ENCODE results near the gene PSPN. TPM values are rescaled to one million over a fixed set of nuclear protein-coding genes. Genes with fewer than 3 reads are reported as not detected.
A peak's percentile ranks its signal among the peaks of the same experiment; 100 is the strongest.
"Not testable (repeated sequence)": the region's sequence is repeated elsewhere in the genome, so short reads cannot be mapped to it uniquely, and the experiment has no call there.

PSPN gene
- total RNA-seq, 6 experiments from 2014 or later, result 0.55 to 1.9 (median 1.0) TPM

GRCh38 chr19:6359568-6360341, 16.0 kb downstream of the PSPN start:
- H3K27me3 ChIP-seq, result no peaks in the 10 kb centered on the region
- intact Hi-C loops (cut with DNase I), result no loop called here
- H3K4me3 ChIP-seq, result no peak overlapping the region
- WGBS (ENCODE audit: insufficient coverage, low coverage, low lambda C conversion rate, missing lambda C conversion rate), result 73% methylated on average over 5 of the region's 5 CpGs
- TF ChIP-seq POLR2A (IDR thresholded peaks at IDR 0.05), result no peak
- TF ChIP-seq, protein P1, sequence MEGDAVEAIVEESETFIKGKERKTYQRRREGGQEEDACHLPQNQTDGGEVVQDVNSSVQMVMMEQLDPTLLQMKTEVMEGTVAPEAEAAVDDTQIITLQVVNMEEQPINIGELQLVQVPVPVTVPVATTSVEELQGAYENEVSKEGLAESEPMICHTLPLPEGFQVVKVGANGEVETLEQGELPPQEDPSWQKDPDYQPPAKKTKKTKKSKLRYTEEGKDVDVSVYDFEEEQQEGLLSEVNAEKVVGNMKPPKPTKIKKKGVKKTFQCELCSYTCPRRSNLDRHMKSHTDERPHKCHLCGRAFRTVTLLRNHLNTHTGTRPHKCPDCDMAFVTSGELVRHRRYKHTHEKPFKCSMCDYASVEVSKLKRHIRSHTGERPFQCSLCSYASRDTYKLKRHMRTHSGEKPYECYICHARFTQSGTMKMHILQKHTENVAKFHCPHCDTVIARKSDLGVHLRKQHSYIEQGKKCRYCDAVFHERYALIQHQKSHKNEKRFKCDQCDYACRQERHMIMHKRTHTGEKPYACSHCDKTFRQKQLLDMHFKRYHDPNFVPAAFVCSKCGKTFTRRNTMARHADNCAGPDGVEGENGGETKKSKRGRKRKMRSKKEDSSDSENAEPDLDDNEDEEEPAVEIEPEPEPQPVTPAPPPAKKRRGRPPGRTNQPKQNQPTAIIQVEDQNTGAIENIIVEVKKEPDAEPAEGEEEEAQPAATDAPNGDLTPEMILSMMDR (IDR thresholded peaks at IDR 0.05), result no peak
- no peak overlapping the region for H3K27ac ChIP-seq
- peaks cover 0 to 8% (median 3%) of the 10 kb centered on the region in 4 donors for H3K4me1 ChIP-seq
- DNase-seq, result peak in 1 of 3 donors; percentile 22
- H3K36me3 ChIP-seq, result peaks cover 0 to 5% (median 0%) of the 10 kb centered on the region in 4 donors
- no peak for ATAC-seq
- H3K9me3 ChIP-seq, result no peaks in the 10 kb centered on the region

- intact Hi-C loops (cut with DNase I), result no loop called here
- TF ChIP-seq, protein P1 (IDR thresholded peaks at IDR 0.05), result no peak
- TF ChIP-seq POLR2A (IDR thresholded peaks at IDR 0.05), result no peak
- no peak overlapping the region for H3K27ac ChIP-seq
- H3K4me3 ChIP-seq, result no peak overlapping the region
- H3K27me3 ChIP-seq, result no peaks in the 10 kb centered on the region
- ATAC-seq, result no peak
- peaks cover 0 to 8% (median 3%) of the 10 kb centered on the region in 4 donors for H3K4me1 ChIP-seq
- no peaks in the 10 kb centered on the region for H3K36me3 ChIP-seq
- 68% methylated on average over 4 of the region's 9 CpGs for WGBS (ENCODE audit: insufficient coverage, low coverage, low lambda C conversion rate, missing lambda C conversion rate)
- H3K9me3 ChIP-seq, result no peaks in the 10 kb centered on the region
- DNase-seq, result peak in 1 of 3 donors; percentile 35
These were observed 17.7 kb downstream of the PSPN start for GRCh38 chr19:6358003-6358402.

DNA sequence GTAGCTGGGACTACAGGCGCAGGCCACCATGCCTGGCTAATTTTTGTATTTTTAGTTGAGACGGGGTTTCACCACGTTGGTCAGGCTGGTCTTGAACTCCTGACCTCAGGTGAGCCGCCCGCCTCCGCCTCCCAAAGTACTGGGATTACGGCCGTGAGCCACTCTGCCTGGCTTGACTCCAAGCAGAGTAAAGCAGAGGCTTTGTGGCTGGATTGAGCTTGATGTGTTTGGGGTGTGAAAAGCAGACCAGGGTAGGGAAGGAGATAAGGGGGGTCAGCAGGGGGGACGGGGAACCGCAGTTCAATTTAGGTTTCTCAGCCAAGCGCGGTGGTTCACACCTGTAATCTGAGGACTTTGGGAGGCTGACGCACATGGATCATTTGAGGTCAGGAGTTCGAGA, 18.6 kb downstream of the PSPN start:
- Histone ChIP-seq H3K36me3 (no peaks in the 10 kb centered on the region), H3K9me3 (no peaks in the 10 kb centered on the region), H3K4me1 (no peaks in the 10 kb centered on the region), H3K4me3 (no peak overlapping the region), H3K27me3 (no peaks in the 10 kb centered on the region), H3K27ac (no peak overlapping the region)
- no peak for TF ChIP-seq POLR2A (IDR thresholded peaks at IDR 0.05)
- TF ChIP-seq, protein P1 (IDR thresholded peaks at IDR 0.05), result no peak
- WGBS (ENCODE audit: insufficient coverage, low coverage, low lambda C conversion rate, missing lambda C conversion rate), result 41% methylated on average over 5 of the region's 14 CpGs
- intact Hi-C loops (cut with DNase I), result no loop called here
- no peak for ATAC-seq
- DNase-seq, result peak in 1 of 3 donors; percentile 22

DNA sequence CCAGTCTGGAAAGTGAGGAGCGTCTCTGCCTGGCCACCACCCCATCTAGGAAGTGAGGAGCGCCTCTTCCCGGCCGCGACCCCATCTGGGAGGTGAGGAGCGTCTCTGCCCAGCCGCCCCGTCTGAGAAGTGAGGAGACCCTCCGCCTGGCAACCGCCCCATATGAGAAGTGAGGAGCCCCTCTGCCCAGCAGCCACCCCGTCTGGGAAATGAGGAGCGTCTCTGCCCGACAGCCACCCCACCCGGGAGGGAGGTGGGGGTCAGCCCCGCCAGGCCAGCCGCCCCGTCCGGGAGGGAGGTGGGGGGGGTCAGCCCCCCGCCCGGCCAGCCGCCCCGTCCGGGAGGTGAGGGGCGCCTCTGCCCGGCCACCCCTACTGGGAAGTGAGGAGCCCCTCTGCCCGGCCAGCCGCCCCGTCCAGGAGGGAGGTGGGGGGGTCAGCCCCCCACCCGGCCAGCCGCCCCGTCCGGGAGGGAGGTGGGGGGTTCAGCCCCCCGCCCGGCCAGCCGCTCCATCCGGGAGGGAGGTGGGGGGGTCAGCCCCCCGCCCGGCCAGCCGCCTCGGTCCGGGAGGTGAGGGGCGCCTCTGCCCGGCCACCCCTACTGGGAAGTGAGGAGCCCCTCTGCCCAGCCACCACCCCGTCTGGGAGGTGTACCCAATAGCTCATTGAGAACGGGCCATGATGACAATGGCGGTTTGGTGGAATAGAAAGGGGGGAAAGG, 20.3 kb downstream of the PSPN start:
- H3K36me3 ChIP-seq; H3K4me3 ChIP-seq; H3K9me3 ChIP-seq; DNase-seq; H3K27ac ChIP-seq; H3K27me3 ChIP-seq; H3K4me1 ChIP-seq; ATAC-seq; intact Hi-C loops (cut with DNase I): not testable (repeated sequence)
- 95% methylated on average over 7 of the region's 46 CpGs for WGBS (ENCODE audit: insufficient coverage, low coverage, low lambda C conversion rate, missing lambda C conversion rate)

- Histone ChIP-seq H3K4me3 (no peak overlapping the region), H3K36me3 (no peaks in the 10 kb centered on the region), H3K27me3 (no peaks in the 10 kb centered on the region), H3K9me3 (no peaks in the 10 kb centered on the region), H3K27ac (no peak overlapping the region), H3K4me1 (no peaks in the 10 kb centered on the region)
- intact Hi-C loops (cut with DNase I), result no loop called here
- no peak for DNase-seq
- WGBS (ENCODE audit: insufficient coverage, low coverage, low lambda C conversion rate, missing lambda C conversion rate), result 44% methylated on average over 4 of the region's 4 CpGs
- no peak for TF ChIP-seq POLR2A (IDR thresholded peaks at IDR 0.05)
- TF ChIP-seq, protein P1 (IDR thresholded peaks at IDR 0.05), result peak in 3 of 4 donors; percentile 46 to 47 (median 46)
- no peak for ATAC-seq
These were observed 21.5 kb downstream of the PSPN start for GRCh38 chr19:6354098-6354674.

Data from right lobe of liver (tissue), 6 donors.